GM12874 (cell line): ENCODE measurements around the gene MUC4.

Experiments used
- CTCF ChIP-seq: IDR thresholded peaks from 2 replicates; pipeline ENCODE4 v1.5.1; 2011; ENCODE audit warnings: low read depth, mild to moderate bottlenecking, control low read depth, low read length, moderate library complexity; ENCODE audit not compliant: insufficient read depth

MUC4 gene

GRCh38 chr3:195701042-195701915, 110.5 kb downstream of the MUC4 start:
- TF ChIP-seq CTCF, result no peak

- no peak for TF ChIP-seq CTCF
Observed at GRCh38 chr3:195700319-195700718, 111.4 kb downstream of the MUC4 start.

- no peak for TF ChIP-seq CTCF
Observed at GRCh38 chr3:195699860-195700259, 111.9 kb downstream of the MUC4 start.

GRCh38 chr3:195699388-195699771, 112.3 kb downstream of the MUC4 start:
- TF ChIP-seq CTCF, result no peak

GRCh38 chr3:195698647-195699387, 112.9 kb downstream of the MUC4 start:
- no peak for TF ChIP-seq CTCF

GRCh38 chr3:195698325-195698646, 113.4 kb downstream of the MUC4 start:
- TF ChIP-seq CTCF, result no peak

- TF ChIP-seq CTCF, result no peak
Observed at GRCh38 chr3:195697582-195698324, 114.0 kb downstream of the MUC4 start.
